ENCODE measurements around the gene KRT6A. TPM values are rescaled to one million over a fixed set of nuclear protein-coding genes. Genes with fewer than 3 reads are reported as not detected.

KRT6A gene
- total RNA-seq = not detected

DNA sequence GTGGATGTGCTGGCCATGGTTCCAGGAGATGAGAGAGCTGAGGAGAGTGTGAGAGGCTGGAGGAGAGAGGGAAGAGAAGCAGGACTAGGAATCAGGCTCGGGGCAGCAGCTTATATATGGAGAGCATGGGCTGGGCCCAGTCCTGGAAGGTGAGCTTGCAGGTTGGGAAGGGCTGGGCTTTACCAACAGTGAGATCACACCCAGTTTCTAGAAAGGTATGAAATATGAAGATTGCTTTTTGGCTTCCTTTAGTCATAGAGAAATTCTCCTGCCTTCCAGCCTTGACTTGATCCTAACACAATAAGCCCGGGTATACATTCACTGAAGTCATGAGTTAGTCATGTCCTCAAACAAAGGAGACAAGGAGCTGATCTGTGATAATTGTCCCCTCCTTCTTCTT is at the start of gene KRT6A:
KRT6A (minus strand) TSS at position 86 of the 400 bp plus-strand sequence; CDS start at position 17, 69 bp downstream.
- no peaks in the 10 kb centered on the region for H3K4me1 ChIP-seq
- H3K4me3 ChIP-seq = no peak within 1 kb of the TSS
- no peak for DNase-seq
- intact Hi-C loops (cut with DNase I; ENCODE audit: low total_unique reads) = no loop called here
- peaks cover 0 to 6% (median 3%) of the 10 kb centered on the region in 3 donors for H3K27me3 ChIP-seq
- in situ Hi-C loops (cut with MboI; ENCODE audit: low sequenced_read_pairs in 4 of 4) = no loop called here
- ATAC-seq = no peak
- TF ChIP-seq, protein P1, sequence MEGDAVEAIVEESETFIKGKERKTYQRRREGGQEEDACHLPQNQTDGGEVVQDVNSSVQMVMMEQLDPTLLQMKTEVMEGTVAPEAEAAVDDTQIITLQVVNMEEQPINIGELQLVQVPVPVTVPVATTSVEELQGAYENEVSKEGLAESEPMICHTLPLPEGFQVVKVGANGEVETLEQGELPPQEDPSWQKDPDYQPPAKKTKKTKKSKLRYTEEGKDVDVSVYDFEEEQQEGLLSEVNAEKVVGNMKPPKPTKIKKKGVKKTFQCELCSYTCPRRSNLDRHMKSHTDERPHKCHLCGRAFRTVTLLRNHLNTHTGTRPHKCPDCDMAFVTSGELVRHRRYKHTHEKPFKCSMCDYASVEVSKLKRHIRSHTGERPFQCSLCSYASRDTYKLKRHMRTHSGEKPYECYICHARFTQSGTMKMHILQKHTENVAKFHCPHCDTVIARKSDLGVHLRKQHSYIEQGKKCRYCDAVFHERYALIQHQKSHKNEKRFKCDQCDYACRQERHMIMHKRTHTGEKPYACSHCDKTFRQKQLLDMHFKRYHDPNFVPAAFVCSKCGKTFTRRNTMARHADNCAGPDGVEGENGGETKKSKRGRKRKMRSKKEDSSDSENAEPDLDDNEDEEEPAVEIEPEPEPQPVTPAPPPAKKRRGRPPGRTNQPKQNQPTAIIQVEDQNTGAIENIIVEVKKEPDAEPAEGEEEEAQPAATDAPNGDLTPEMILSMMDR (IDR thresholded peaks at IDR 0.05 in 4 of 5, conservative IDR thresholded peaks at IDR 0.05 in 1 of 5) = no peak
- no peak for TF ChIP-seq POLR2A (IDR thresholded peaks at IDR 0.05)
- no peaks in the 10 kb centered on the region for H3K36me3 ChIP-seq
- no peak within 1 kb of the TSS for H3K27ac ChIP-seq
- H3K9me3 ChIP-seq = no peaks in the 10 kb centered on the region

- Histone ChIP-seq H3K36me3 (no peaks in the 10 kb centered on the region), H3K4me3 (no peak overlapping the region), H3K4me1 (no peaks in the 10 kb centered on the region), H3K27ac (no peak overlapping the region), H3K27me3 (no peaks in the 10 kb centered on the region), H3K9me3 (no peaks in the 10 kb centered on the region)
- ATAC-seq (no peak), DNase-seq (no peak)
- intact Hi-C loops (cut with DNase I; ENCODE audit: low total_unique reads) (no loop called here), in situ Hi-C loops (cut with MboI; ENCODE audit: low sequenced_read_pairs in 4 of 4) (no loop called here)
- no peak for TF ChIP-seq POLR2A (IDR thresholded peaks at IDR 0.05)
- TF ChIP-seq, protein P1 (IDR thresholded peaks at IDR 0.05 in 4 of 5, conservative IDR thresholded peaks at IDR 0.05 in 1 of 5) = no peak
Observed at GRCh38 chr12:52542157-52542556, 49.1 kb upstream of the KRT6A start.

GRCh38 chr12:52541709-52542108 is 48.7 kb upstream of the KRT6A start:
- H3K9me3 ChIP-seq = no peaks in the 10 kb centered on the region
- intact Hi-C loops (cut with DNase I; ENCODE audit: low total_unique reads) = no loop called here

GRCh38 chr12:52540531-52540930 is 47.5 kb upstream of the KRT6A start:
- ATAC-seq = no peak
- no peaks in the 10 kb centered on the region for H3K36me3 ChIP-seq
- no peaks in the 10 kb centered on the region for H3K9me3 ChIP-seq
- no peak for TF ChIP-seq POLR2A (IDR thresholded peaks at IDR 0.05)
- TF ChIP-seq, protein P1 (IDR thresholded peaks at IDR 0.05 in 4 of 5, conservative IDR thresholded peaks at IDR 0.05 in 1 of 5) = no peak
- H3K4me1 ChIP-seq = no peaks in the 10 kb centered on the region
- intact Hi-C loops (cut with DNase I; ENCODE audit: low total_unique reads) (no loop called here), in situ Hi-C loops (cut with MboI; ENCODE audit: low sequenced_read_pairs in 4 of 4) (no loop called here)
- H3K27ac ChIP-seq = no peak overlapping the region
- no peaks in the 10 kb centered on the region for H3K27me3 ChIP-seq
- no peak overlapping the region for H3K4me3 ChIP-seq
- DNase-seq = no peak

More at GRCh38 chr12:52541709-52542108, 48.7 kb upstream of the KRT6A start:
- in situ Hi-C loops (cut with MboI; ENCODE audit: low sequenced_read_pairs in 4 of 4) = no loop called here
- H3K36me3 ChIP-seq = no peaks in the 10 kb centered on the region
- no peaks in the 10 kb centered on the region for H3K27me3 ChIP-seq
- no peaks in the 10 kb centered on the region for H3K4me1 ChIP-seq
- no peak overlapping the region for H3K27ac ChIP-seq
- TF ChIP-seq, protein P1 (IDR thresholded peaks at IDR 0.05 in 4 of 5, conservative IDR thresholded peaks at IDR 0.05 in 1 of 5) = no peak
- no peak for TF ChIP-seq POLR2A (IDR thresholded peaks at IDR 0.05)
- DNase-seq (no peak), ATAC-seq (no peak)
- no peak overlapping the region for H3K4me3 ChIP-seq

GRCh38 chr12:52539821-52540173 is 46.7 kb upstream of the KRT6A start:
- no peak for ATAC-seq
- Histone ChIP-seq H3K27ac (no peak overlapping the region), H3K36me3 (no peaks in the 10 kb centered on the region), H3K9me3 (no peaks in the 10 kb centered on the region), H3K27me3 (no peaks in the 10 kb centered on the region), H3K4me3 (no peak overlapping the region), H3K4me1 (no peaks in the 10 kb centered on the region)
- in situ Hi-C loops (cut with MboI; ENCODE audit: low sequenced_read_pairs in 4 of 4) (no loop called here), intact Hi-C loops (cut with DNase I; ENCODE audit: low total_unique reads) (no loop called here)
- no peak for DNase-seq
- TF ChIP-seq, protein P1 (IDR thresholded peaks at IDR 0.05 in 4 of 5, conservative IDR thresholded peaks at IDR 0.05 in 1 of 5) = no peak
- TF ChIP-seq POLR2A (IDR thresholded peaks at IDR 0.05) = no peak

Measured in gastrocnemius medialis (tissue), 4 donors.